ENCODE results near the gene SETMAR.
A peak's percentile ranks its signal among the peaks of the same experiment; 100 is the strongest.
"Not testable (repeated sequence)": the region's sequence is repeated elsewhere in the genome, so short reads cannot be mapped to it uniquely, and the experiment has no call there.

SETMAR gene

DNA sequence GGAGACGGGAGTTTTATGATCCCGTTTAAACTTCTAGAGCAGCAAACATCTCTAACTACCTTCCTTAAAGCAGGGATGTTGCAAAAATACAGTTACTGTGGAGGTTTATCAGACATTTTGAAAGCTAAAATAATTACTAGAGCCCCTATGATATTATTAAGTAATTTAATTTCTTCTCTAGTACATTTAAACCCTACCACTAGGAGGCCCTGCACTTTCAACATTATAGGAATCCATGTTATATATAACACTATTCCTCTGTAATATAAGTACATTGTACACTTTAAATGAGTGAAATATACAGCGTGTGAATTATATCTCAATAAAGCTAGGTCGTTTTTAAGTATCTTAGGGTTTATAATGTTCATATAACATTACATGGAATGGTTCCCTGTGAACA lies 11.5 kb downstream of the SETMAR start:
- DNase-seq: no peak

DNA sequence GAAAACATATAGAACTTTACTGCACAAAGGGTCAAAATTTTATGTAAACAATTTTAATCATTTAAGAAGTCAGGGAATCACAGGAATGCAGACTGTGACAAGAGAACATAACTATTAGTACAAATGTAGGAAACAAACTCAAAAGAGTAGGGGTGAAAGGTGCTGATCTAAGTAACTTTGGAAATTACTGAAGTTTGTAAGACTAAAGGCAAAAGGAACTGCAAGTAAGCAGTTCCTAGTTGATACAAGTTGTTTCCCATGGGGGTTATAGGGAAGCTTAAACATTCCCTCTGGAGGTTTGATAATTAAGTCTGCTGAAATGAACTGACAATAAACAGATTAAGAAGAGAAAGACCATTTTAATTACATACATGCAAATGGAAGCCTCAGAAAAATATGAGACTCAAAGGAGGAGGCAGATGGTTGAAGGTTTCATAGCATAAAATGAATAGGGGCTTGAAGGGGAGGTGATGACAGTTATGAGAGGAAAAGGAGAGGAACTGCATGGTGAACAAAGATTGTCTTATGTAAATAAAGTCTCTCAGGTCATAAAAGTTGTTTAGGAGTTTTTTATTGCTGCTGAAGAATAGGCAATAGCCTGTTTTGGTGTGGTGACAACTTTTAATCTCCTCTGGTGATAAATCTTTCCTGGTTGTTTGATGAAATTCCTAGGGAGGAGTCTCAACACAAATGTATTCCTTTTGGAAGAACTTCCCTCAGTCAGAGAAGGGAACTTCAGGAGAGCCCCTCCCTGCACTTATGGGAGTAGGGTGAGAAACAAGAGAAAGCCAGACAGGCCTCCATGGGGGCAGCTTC lies 17.1 kb downstream of the SETMAR start:
- DNase-seq: no peak

GRCh38 chr3:4321732-4322131 lies 18.6 kb downstream of the SETMAR start:
- DNase-seq: no peak

- DNase-seq: no peak
These were observed 19.5 kb downstream of the SETMAR start for GRCh38 chr3:4322635-4323034.

- no peak for DNase-seq
These were observed 20.3 kb downstream of the SETMAR start for GRCh38 chr3:4323246-4324027.

GRCh38 chr3:4326868-4327267 lies 23.7 kb downstream of the SETMAR start:
- no peak for DNase-seq

DNA sequence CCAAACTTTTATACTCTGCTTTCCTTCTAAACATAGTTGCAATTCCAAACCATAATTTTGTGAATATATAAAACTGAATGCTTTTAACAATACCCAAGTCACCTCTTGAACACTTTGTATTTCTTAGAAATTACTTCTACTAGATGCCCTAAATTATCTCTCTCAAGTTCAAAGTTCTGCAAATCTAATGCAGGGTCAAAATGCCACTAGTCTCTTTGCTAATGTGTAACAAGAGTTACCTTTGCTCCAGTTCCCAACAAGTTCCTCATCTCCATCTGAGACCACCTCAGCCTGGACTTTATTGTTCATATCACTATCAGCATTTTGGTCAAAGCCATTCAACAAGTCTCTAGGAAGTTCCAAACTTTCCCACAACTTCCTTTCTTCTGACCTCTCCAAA lies 26.6 kb downstream of the SETMAR start:
- DNase-seq: not testable (repeated sequence)

DNA sequence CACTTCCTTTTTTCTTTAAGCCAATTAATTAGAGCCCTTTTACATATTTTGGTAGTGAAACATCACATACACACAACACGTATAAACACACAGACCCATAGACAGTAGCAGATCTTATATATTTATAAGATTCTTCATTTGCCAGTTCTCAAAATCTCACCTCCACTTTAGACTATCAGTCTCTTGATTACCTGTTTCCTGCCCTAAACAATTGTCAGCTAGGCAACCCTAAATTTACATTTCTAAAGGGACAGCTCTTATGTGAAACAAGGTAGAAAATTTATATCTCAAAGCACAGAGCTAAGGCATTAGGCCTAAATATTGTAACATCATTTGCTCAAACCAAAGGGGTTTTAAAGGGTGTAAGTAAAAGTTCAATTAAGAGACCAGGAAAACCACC lies 28.9 kb downstream of the SETMAR start:
- DNase-seq: no peak

- DNase-seq: no peak
These were observed 29.4 kb downstream of the SETMAR start for GRCh38 chr3:4332574-4332973.

DNA sequence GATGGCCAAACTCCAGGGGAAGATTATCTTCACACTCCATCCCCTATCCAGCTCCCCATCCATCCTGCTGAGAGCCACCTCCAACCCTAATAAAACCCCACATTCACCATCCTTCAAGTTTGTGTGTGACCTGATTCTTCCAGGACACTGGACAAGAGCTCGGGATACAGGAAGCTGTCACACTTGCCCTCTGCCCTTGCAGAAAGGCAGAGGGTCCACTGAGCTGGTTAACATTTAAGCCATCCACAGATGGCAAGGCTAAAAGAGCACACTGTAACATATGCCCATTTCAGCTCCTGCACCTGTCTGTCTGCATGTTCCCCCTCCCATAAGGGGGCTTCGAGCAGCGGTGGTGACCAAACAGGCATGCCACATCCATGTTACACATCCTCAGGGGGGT lies 29.8 kb downstream of the SETMAR start:
- DNase-seq: no peak

- DNase-seq: no peak
These were observed 31.4 kb downstream of the SETMAR start for GRCh38 chr3:4334548-4334947.

DNA sequence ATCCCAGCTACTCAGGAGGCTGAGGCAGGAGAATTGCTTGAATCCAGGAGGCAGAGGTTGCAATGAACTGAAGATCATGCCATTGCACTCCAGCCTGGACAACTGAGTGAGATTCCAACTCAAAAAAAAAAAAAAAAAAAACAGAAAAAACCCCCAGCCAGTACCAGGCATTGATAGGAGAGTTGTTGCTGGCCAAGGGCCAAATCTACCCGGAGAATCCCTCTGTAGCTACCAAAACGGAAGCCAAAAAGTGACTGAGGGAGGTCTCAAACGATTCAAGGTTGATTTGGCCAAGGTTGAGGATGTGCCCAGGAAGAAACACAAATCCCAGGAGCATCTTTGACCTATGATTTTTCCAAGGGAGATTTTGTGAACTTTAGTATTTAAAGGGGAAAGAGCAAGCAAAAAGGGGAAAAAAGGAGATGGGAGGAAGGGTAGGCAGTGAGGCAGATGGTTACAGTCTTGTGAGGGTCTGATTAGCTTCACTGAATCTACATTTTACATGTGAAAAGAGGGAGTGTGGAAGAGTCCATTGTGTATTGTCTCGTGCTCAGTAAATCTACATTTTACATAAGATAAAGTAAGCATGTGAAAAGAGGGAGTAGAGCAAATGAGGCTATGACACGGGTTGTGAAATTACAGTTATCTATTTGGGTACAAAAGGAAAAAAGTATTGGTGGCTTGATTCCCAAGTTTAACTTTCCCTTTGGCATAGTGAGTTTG lies 32.8 kb downstream of the SETMAR start:
- DNase-seq: no peak

DNA sequence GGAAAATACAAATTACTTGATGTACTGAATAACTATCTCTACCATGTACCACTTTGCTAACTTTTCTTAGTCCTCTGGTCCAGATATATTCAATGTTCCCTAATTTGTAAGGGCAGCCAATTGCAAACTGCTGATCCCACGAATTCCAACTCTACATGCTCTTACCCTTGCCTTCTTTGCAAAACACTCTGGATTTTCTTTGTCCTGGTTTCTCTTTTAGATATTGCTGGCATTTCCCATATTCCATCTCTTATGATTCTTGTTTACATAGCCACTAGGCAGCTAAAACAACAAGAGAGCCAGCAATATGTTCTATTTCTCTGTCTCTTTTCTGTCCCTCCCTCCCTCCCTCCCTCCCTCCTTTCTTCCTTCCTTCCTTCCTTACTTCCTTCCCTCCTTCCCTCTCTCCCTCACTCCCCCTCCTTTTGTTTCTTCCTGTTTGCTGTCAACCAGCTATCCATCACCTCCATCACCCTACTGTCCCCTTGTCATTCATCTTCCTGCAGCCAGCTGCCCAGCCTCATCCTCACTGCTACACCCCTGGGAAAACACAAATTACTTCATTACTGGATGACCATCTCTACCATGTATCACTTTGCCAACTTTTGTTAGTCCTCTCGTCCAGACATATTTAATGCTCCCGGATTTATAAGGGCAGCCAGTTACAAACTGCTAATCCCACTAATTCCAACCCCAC lies 33.8 kb downstream of the SETMAR start:
- no peak for DNase-seq

GRCh38 chr3:4338751-4339150 lies 35.6 kb downstream of the SETMAR start:
- no peak for DNase-seq

GRCh38 chr3:4340077-4340410 lies 36.9 kb downstream of the SETMAR start:
- DNase-seq: no peak

DNA sequence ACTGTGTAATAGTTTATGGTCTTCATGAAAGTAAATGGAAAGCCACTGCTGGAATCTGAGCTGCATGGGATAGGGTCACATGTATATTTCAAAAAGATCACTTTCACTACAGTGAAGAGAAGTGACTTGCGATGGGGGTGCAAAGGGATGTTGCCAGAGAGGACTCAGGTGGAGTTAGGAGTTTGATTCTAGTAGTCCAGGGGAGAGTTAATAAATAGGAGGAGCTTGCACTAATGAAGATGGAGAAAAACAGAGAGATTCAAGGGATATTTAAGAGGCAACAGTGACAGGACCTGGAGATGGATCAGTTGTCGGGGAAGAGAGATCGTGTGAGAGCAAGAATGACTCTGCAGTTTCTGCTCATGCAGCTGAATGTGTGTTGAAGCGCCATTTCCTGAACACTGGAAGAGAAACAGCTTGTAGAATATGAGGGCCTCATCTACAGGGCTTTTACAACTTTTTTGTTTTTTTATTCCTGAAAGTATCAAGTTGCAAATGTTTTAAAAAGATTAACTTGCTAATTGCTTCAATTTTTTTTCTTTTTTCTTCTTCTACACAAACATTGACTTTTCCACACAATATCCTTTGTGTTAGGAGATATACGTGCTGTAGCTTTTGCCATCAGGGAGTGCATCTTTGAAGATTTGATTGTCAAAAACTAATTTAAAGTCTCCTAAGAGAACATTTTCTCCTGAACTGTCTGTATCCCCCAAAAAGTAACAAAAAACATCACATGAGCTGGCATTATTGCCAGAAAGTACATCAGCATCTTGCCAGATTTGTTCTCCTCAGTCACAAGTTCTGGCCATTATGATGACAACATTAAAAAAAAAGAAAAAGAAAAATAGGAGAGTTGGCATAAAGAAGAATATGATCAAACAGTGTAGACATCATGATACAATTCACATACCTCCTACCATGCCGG lies 37.5 kb downstream of the SETMAR start:
- no peak for DNase-seq

DNA sequence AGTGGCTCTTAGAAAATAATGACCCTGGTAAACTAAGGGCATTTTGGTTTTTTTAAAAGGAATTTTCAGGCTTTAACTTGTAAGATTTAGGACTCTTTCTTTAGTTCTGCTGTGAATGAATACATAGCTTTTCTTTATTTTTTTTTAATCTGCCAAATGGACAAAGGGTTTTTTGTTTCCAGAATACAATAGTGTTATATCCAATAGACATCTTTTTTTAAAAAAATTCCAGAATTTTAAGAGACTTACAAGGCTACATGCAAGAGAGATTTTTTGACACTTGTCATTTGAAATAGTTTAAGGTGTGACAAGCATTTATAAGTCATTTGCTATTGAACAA lies 38.1 kb downstream of the SETMAR start:
- no peak for DNase-seq

- peak; percentile 54 for DNase-seq
These were observed 40.1 kb downstream of the SETMAR start for GRCh38 chr3:4343258-4343657.

DNA sequence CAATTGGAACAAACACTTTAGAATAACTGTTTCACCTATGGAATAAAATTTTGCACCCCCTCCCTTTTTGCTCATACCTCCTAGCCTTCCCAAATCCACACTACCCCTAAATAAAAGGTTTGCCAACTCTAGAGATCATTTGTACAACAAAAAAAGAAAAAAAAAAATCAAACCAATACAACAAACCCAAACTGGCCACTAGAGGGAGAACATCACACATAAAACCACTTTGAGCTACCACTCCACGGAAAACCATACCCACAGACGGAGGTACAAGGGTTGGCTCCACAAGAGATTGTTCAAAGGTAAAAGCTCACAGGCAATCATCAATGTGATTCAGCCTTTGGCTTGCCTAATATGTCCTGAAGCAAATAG lies 47.6 kb downstream of the SETMAR start:
- no peak for DNase-seq

DNA sequence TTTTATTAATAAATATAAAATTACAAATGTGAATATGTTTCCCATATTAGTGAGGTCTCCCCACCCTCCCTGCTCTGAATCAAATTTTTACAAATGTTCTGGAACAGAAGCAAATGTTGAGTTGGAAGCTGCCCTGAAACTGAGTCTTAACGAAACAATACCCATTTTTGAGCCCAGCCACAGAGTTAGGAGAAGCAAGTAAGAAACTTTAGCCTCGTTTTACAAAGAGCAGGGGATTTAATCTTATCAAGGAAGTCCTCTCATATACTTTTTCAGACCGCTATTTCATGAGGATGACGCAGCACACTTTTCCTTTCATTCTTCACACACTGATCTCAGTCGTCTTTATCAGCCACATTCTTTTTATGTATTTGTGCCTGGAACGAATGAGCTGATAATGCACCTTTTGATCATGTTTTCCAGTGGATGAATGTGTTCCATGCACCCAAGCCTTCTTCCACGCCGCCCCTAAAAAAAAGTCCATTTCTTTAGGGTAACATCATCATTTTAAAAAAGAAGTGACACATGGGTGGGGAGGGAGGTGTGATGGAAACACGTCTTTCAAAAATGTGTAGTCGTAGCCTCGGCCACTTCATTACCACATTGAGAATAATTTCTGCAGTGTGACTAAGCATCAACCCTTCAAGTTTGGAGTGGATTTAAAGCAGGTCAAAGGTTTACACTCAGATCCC lies 48.1 kb downstream of the SETMAR start:
- DNase-seq: no peak

DNA sequence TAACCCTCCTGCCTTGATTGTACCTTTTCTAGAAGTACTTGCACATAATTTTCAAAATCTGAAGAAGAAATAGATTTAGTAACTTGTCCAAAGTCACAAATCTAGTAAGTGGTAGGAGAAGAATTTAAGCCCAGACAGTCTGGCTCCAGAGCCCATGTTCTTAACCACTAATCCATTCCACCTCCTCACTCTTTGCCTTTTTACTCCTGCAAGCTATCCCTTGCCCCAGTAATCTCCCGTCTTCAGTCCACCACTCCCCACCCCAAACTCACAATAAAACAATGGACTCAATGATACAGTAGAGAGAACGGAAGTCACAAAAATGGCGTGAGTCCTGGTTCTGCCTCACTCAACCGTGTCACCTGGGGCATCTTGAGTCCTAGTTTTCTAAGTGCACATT lies 48.7 kb downstream of the SETMAR start:
- DNase-seq: no peak

Data from islet precursor cell (in vitro differentiated cells).